Muscle layer of colon (tissue), 2 donors: ENCODE data around the gene PEDS1.

Experiments used
- H3K27ac ChIP-seq: one replicate; pipeline ENCODE4 v1.7.0; 2013; ENCODE audit warnings: low read depth, mild to moderate bottlenecking, low read length, moderate library complexity
- H3K27me3 ChIP-seq, 2 donors: one replicate each; pipeline ENCODE4 v1.7.0; 2013; ENCODE audit warnings: low read length in 2 of 2, mild to moderate bottlenecking in 2 of 2; ENCODE audit not compliant: insufficient read depth in 2 of 2, control insufficient read depth in 1 of 2
- H3K36me3 ChIP-seq: one replicate; pipeline ENCODE4 v1.7.0; 2013; ENCODE audit warnings: mild to moderate bottlenecking, low read length; ENCODE audit not compliant: insufficient read depth
- H3K4me1 ChIP-seq: one replicate; pipeline ENCODE4 v1.7.0; 2013; ENCODE audit warnings: mild to moderate bottlenecking, low read length; ENCODE audit not compliant: insufficient read depth
- H3K4me3 ChIP-seq, 2 donors: one replicate each; pipeline ENCODE4 v1.7.0; 2013; ENCODE audit warnings: low read length in 2 of 2, low read depth in 1 of 2, mild to moderate bottlenecking in 1 of 2, moderate library complexity in 1 of 2
- H3K9ac ChIP-seq: one replicate; pipeline ENCODE4 v1.7.0; 2013; ENCODE audit warnings: low read length
- H3K9me3 ChIP-seq: one replicate; pipeline ENCODE4 v1.7.0; 2013; ENCODE audit warnings: mild to moderate bottlenecking, low read length
- donor health status: abdominal sarcoma.
- donor health status: Adenocarcinoma of cecum.

Gene PEDS1

GRCh38 chr20:50149481-50150254 is 3.9 kb downstream of the PEDS1 start:
- Histone ChIP-seq H3K9ac (no peak overlapping the region), H3K4me1 (peaks cover 58% of the 10 kb centered on the region)

GRCh38 chr20:50146732-50147662 is 6.5 kb downstream of the PEDS1 start:
- Histone ChIP-seq H3K27me3 (no peaks in the 10 kb centered on the region), H3K4me1 (peaks cover 50% of the 10 kb centered on the region), H3K4me3 (no peak overlapping the region), H3K9ac (no peak overlapping the region), H3K27ac (peak overlapping the region; percentile 68), H3K9me3 (no peaks in the 10 kb centered on the region), H3K36me3 (peaks cover 16% of the 10 kb centered on the region)

More at GRCh38 chr20:50149481-50150254, 3.9 kb downstream of the PEDS1 start:
- no peaks in the 10 kb centered on the region for H3K27me3 ChIP-seq
- H3K4me3 ChIP-seq = no peak overlapping the region
- no peaks in the 10 kb centered on the region for H3K9me3 ChIP-seq
- H3K27ac ChIP-seq = no peak overlapping the region
- H3K36me3 ChIP-seq = peaks cover 7% of the 10 kb centered on the region

GRCh38 chr20:50146214-50146613 is 7.3 kb downstream of the PEDS1 start:
- no peaks in the 10 kb centered on the region for H3K27me3 ChIP-seq
- H3K9ac ChIP-seq = no peak overlapping the region
- H3K36me3 ChIP-seq = peaks cover 24% of the 10 kb centered on the region
- no peak overlapping the region for H3K27ac ChIP-seq
- peaks cover 42% of the 10 kb centered on the region for H3K4me1 ChIP-seq
- no peaks in the 10 kb centered on the region for H3K9me3 ChIP-seq
- no peak overlapping the region for H3K4me3 ChIP-seq

GRCh38 chr20:50145566-50145965 is 8.0 kb downstream of the PEDS1 start:
- H3K27ac ChIP-seq = no peak overlapping the region
- no peak overlapping the region for H3K9ac ChIP-seq
- peaks cover 31% of the 10 kb centered on the region for H3K36me3 ChIP-seq
- H3K9me3 ChIP-seq = no peaks in the 10 kb centered on the region
- H3K27me3 ChIP-seq = no peaks in the 10 kb centered on the region
- H3K4me3 ChIP-seq = no peak overlapping the region
- H3K4me1 ChIP-seq = peaks cover 36% of the 10 kb centered on the region

GRCh38 chr20:50144362-50144761 is 9.2 kb downstream of the PEDS1 start:
- no peaks in the 10 kb centered on the region for H3K9me3 ChIP-seq
- H3K4me1 ChIP-seq = peaks cover 25% of the 10 kb centered on the region
- H3K4me3 ChIP-seq = no peak overlapping the region
- H3K27ac ChIP-seq = no peak overlapping the region
- H3K36me3 ChIP-seq = peaks cover 35% of the 10 kb centered on the region
- H3K27me3 ChIP-seq = no peaks in the 10 kb centered on the region
- H3K9ac ChIP-seq = no peak overlapping the region

GRCh38 chr20:50142812-50143211 is 10.7 kb downstream of the PEDS1 start:
- H3K4me1 ChIP-seq = peaks cover 27% of the 10 kb centered on the region
- H3K4me3 ChIP-seq = no peak overlapping the region
- H3K9me3 ChIP-seq = no peaks in the 10 kb centered on the region
- H3K27ac ChIP-seq = no peak overlapping the region
- H3K36me3 ChIP-seq = peaks cover 28% of the 10 kb centered on the region
- H3K27me3 ChIP-seq = no peaks in the 10 kb centered on the region
- no peak overlapping the region for H3K9ac ChIP-seq

GRCh38 chr20:50141811-50142561 is 11.5 kb downstream of the PEDS1 start:
- Histone ChIP-seq H3K4me1 (peaks cover 25% of the 10 kb centered on the region), H3K9me3 (no peaks in the 10 kb centered on the region), H3K27me3 (no peaks in the 10 kb centered on the region), H3K4me3 (no peak overlapping the region), H3K9ac (no peak overlapping the region), H3K27ac (no peak overlapping the region), H3K36me3 (peaks cover 28% of the 10 kb centered on the region)

- no peak overlapping the region for H3K27ac ChIP-seq
- no peak overlapping the region for H3K4me3 ChIP-seq
- H3K9ac ChIP-seq = no peak overlapping the region
- H3K27me3 ChIP-seq = no peaks in the 10 kb centered on the region
- no peaks in the 10 kb centered on the region for H3K9me3 ChIP-seq
- peaks cover 20% of the 10 kb centered on the region for H3K4me1 ChIP-seq
- H3K36me3 ChIP-seq = peaks cover 28% of the 10 kb centered on the region
Measured at GRCh38 chr20:50141018-50141675, 12.4 kb downstream of the PEDS1 start.

GRCh38 chr20:50140339-50140859 is 13.1 kb downstream of the PEDS1 start:
- no peak overlapping the region for H3K4me3 ChIP-seq
- no peaks in the 10 kb centered on the region for H3K9me3 ChIP-seq
- peaks cover 28% of the 10 kb centered on the region for H3K36me3 ChIP-seq
- no peak overlapping the region for H3K27ac ChIP-seq
- H3K4me1 ChIP-seq = peaks cover 15% of the 10 kb centered on the region
- no peaks in the 10 kb centered on the region for H3K27me3 ChIP-seq
- no peak overlapping the region for H3K9ac ChIP-seq

- peaks cover 31% of the 10 kb centered on the region for H3K36me3 ChIP-seq
- no peak overlapping the region for H3K4me3 ChIP-seq
- no peaks in the 10 kb centered on the region for H3K9me3 ChIP-seq
- H3K9ac ChIP-seq = no peak overlapping the region
- H3K4me1 ChIP-seq = peaks cover 10% of the 10 kb centered on the region
- peak overlapping the region; percentile 24 for H3K27ac ChIP-seq
- no peaks in the 10 kb centered on the region for H3K27me3 ChIP-seq
Measured at GRCh38 chr20:50138479-50139393, 14.8 kb downstream of the PEDS1 start.
